Stimulated activated CD8-positive, alpha-beta memory T cell treated with anti-CD3 and anti-CD28 coated beads, Interleukin-15, amount 100 ng/mL, for 24 hours (primary cell): ENCODE results near the gene LPIN3.

ENCODE experiments used
- DNase-seq: peaks from one replicate; pipeline ENCODE4 v3.0.0-alpha.2; 2020; ENCODE audit warnings: low read depth

Gene LPIN3

DNA sequence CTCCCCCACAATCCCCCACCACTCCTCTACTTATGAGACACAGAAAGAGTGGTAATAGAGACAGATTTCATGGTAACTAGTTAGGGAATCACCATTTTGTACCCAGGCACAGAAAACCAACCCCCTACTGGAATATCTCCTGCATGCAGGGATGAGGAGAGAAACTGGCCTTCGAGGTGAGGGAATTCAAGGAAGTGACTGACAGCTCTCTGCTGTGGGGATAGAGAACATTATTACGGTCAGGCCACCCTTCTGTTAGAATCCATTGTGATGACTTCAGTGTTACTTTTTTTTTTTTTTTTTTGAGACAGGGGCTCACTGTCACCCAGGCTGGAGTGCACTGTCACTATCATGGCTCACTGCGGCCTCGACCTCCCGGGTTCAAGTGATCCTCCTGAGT lies 13.4 kb upstream of the LPIN3 start:
- no peak for DNase-seq

DNA sequence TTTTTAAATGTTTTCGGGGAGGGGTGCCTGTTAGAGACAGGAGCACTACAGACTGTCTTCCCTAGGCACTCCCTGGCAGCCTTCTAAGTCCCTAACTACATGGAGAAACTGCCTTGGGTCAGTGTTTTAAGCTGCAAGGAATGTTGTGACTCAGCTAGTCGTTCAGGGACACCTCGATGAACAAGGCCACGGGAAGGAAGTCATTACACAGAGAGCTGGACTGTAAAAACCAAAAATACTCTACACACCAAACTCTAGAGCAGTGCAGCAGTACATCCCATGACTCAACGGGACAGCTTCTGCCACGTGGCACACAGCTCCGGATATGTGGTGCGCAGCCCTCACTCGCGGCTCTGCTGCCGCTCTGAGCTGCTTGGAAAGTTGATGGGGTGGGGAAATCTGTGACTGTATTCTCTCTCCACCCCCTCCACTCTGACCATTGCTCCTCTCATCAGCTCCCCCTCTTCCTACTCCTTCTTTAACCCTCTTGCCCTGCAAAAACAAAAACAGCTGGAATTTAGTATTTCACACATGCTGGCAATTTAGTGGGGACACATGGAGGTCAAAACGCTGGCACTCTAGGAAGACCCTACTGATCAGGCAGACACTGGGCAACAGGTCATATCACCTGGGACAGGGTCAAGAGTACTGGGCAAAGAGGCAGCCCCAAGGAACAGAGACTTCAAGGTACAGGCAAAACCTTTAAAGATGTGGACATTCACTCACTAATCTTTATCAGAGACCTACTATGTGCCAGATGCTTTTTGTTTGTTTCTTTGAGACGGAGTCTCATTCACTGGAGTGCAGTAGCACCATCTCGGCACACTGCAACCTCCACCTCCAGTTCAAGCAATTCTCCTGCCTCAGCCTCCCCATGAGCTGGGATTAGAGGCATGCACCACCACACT lies 10.9 kb upstream of the LPIN3 start:
- peak; percentile 39 for DNase-seq

GRCh38 chr20:41330343-41330720 lies 10.3 kb upstream of the LPIN3 start:
- DNase-seq = no peak

DNA sequence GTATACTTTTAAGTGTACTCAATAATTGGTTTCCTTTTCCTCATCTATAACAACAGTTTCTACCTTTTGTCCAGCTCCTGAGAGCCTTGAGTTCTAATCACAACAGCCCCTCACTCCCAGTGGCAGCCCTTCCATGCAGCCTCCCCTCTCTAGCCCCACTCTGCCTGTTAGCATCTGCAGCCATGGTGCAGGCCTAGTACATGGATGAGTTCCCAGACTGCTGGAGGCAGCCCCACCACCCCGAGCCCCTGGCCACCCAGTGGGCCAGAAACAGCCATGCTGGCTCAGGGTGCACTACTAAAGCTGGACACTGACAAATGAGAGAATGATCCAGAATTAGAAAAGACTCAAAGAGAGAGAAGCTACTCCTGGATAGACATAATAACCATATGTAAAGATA lies 9.7 kb upstream of the LPIN3 start:
- DNase-seq = no peak

GRCh38 chr20:41331731-41332130 lies 8.9 kb upstream of the LPIN3 start:
- no peak for DNase-seq

DNA sequence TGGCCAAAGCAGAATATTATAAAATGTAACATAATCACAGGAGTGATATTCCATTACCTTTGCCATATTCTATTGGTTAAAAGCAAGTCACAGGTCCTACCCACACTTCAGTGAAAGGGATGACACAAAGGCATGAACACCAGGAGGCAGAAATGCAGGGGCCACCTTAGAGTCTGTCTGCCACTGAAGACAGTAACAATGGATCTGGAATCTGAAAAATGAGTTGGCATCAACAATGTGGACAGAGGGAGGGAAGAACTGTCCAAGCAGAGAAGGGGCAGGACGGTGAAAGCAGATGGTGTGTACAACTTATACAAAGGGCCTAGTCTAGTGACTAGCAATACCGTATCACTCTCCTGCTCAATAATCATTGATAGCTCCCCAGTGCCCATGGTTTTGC lies 6.6 kb upstream of the LPIN3 start:
- no peak for DNase-seq

GRCh38 chr20:41334443-41335421 lies 5.9 kb upstream of the LPIN3 start:
- no peak for DNase-seq

- DNase-seq = no peak
These were observed 5.0 kb upstream of the LPIN3 start for GRCh38 chr20:41335591-41335990.

DNA sequence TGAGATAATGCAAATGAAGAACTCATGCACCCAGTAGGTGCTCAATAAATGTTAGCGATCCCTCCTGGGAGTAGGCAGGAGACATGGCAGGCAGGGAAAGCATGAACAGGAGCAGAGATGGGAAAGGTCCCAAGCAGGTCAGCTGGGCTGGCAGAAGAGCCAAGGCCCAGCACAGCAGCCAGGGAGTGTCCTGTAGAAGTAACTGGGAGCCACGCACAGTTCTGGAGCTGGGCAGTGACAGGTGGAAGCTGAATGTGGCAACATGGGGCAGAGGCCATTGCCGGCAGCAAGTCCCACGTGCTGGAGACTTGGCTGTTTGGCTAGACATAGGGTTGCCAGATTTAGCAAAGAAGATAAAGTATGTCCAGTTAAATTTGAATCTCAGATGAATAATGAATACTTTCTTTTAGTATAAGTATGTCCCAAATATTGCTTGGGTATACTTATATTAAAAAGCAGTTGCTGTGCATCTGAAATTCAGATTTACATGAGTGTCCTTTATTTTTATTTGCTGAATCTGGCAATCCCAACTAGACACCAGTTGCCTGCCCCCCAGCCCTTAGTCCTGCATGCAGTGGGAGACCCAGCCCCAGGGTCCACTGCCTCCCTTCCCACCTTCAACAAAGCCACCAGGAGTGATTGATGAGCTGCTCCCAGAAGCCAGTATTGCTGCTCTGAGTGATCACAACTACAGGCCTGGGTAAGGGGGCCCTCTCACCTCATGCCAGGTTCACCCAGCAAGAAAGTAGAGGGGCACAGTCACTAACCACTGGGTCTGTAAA lies 3.7 kb upstream of the LPIN3 start:
- DNase-seq = no peak

DNA sequence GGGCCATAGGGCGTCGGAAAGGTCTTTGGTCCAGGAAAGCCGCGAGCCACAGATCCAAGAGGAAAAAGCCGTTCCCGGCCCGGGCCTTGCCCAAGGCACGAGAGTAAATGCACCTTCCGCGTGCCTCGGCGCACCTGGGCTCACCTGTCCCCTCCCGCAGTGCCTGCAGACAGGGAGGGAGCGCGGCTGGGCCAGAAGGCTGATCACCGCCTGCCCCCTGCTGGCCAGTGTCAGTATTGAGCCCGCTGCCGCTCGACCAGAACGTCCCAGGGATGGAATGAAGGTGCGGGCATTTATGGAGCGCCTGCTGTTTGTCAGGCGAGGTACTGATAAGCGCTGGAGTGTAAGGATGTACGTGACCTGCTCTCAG lies 679 bp upstream of the LPIN3 start:
- peak; percentile 79 for DNase-seq

DNA sequence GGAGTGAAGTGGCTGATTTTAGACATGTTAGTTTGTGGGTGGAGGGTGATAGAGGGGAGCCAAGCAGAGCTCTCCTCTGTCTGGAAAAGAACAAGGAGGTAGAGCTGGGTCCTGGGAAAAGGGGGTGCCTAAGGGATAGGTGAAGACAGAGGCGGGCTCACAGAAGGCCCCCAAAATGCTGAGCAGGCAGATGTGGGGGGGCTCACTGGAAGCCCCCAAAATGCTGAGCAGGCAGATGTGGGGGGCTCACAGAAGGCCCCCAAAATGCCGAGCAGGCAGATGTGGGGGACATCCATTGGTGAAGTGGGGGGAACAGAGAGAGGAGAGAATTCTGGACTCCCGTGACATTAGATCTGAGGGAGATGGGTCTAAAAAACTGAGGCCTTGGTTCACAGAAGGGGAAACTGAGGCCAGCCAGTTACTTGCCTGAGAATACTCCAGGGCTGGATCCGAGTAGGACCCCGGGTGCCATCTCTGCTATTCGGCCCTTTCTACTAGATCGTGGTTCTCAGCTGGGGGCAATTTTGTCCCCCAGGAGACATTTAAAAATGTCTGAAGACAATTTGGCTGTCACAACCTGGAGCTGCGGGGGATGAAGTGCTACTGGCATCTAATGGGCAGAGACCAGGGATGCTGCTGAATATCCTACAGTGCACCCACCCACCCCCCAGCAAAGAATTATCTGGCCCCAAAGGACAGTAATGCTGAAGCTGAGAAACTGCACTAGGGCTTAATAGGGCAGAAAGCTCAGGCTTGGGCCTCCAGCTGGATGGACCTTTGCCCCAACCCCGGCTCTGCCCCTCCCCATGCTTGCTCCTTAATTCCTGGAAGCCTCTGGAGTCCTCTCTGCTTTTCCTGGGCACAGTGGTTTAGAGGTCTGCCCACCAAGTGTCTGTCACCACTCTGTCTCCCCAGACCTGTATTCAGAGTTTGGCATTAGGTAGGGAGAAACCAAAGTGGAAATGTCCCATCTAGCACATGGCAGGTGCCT lies 2.1 kb downstream of the LPIN3 start:
- no peak for DNase-seq

DNA sequence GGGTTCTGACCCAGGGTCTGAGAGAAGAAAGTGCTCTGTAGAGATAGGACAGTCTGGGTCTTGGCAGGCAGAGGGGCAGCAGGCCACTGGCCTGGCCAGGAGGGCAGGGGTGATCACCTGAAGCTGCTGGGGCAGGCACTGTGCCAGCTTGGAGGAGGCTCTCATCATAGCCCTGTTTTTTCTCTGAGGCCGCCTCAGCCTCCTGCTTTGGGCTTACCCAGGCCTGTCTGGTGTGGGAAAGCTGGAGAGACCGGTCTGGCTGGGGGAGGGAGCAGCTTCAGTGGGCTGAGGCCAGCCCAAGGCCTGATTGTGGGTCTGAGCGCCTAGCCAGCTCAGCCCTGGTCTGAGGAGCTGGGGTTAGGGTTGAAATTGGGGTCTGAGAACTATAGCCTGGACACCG lies 3.9 kb downstream of the LPIN3 start:
- no peak for DNase-seq

DNA sequence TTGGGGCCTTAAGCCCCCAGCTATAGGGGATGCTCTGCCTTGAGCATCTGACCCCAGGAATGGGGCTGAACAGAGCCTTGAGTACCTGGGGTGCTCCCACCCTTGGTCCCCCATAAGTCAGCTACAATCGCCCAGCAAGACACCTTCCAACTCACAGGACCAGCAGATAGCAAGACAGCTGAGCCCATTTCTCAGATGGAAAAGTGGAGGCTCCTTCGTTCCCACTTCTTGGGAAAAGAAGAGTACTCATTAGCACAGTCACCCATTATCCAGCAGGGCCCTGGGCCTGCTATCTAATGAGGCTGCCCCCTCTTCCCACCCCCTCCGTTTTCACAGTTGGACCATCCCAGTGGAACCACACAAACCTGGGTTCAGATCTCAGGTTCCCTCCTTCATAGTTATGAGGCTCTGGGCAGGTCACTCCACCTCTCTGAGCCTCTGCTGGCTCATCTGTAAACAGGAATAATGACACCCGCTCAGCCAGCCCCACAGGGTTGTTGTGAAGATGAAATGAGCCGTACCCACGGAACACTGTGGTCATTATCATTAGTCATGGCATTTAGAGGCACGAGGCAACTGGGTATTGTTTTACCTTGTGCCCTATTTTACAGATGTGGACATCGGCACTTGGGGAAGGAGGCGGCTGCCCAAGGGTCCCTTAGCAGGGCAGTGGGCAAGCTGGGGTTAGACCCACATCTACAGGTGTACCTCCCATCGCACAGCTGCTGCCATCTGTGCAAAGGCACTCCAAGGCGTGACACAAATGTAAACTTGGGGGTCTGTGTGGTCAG lies 4.5 kb downstream of the LPIN3 start:
- DNase-seq = no peak

GRCh38 chr20:41345729-41346067 lies 5.1 kb downstream of the LPIN3 start:
- DNase-seq = no peak

DNA sequence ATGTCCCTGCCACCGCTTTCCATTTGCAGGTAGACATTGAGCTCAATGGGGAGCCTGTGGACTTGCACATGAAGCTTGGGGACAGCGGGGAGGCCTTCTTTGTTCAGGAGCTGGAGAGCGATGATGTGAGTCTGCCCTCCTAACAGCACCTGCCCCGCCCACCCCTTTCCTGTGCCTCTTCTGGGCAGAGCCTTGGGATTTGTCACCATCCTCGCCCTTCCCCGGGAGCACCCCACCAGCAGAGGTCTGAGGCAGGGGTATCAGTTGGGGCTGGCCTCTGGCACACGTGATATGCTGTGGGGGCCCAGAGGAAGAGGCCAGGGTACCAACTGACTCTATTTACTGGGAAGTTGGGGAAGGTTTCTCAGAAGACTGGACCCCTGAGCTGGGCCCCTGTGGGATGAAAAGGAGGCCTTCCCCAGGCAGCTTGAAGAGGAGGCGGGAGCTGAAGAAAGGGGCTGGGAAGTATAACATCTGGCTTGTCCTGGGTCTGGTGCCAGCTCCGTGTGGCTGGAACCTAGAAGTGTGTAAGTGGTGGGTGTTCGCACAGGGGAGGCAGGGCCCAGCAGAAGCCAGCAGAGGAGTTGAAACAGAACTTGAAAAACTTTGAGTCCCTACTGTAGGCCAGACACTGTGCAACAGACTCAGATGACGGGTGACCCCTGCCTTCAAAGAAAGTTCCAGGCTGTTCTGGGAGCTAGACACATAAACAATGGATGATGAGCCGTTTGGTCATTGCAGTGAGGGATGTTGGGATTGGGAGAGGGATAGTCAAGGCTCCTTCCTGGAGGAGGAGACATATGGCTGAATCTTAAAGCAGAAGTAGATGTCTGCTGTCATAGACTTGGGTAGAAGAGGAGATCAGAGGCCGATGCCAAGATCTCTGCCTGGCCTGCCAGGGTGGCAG lies 7.2 kb downstream of the LPIN3 start:
- DNase-seq = no peak

GRCh38 chr20:41348430-41349172 lies 8.0 kb downstream of the LPIN3 start:
- no peak for DNase-seq

- DNase-seq = no peak
These were observed 8.6 kb downstream of the LPIN3 start for GRCh38 chr20:41349266-41349665.

DNA sequence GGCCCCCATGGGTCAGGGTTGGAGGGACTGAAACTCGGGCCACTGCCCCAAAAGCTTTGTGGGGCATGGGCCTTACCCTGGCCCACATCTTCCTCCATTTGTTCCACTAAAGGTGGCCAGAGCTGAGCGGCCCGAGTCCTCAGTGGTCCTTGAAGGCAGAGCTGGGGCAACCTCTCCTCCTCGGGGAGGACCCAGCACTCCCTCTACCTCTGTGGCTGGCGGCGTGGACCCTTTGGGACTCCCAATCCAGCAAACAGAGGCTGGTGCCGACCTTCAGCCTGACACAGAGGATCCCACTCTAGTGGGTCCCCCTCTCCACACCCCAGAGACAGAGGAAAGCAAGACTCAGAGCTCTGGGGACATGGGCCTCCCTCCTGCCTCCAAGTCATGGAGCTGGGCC lies 9.3 kb downstream of the LPIN3 start:
- DNase-seq = no peak
